ENCODE measurements around the gene PCYT2. TPM values are rescaled to one million over a fixed set of nuclear protein-coding genes. Genes with fewer than 3 reads are reported as not detected.

Gene PCYT2
- total RNA-seq, 2 experiments from 2014 or later: 20.5 to 22.6 TPM

- H3K36me3 Mint-ChIP-seq (ENCODE audit: low read depth): peaks cover 21% of the 10 kb centered on the region
- no peak for ATAC-seq
- H3K9me3 Mint-ChIP-seq: no peaks in the 10 kb centered on the region
- no peak overlapping the region for H3K27ac Mint-ChIP-seq
- POLR2A ChIA-PET: interaction anchor here (0.6 to 1.7 kb wide), 5 partner anchors 9 to 177 kb away, joined by 3 to 6 read pairs (median 3); no protein-coding TSS in a partner anchor
- CTCF ChIA-PET: interaction anchor here (1.0 to 1.3 kb wide), 2 partner anchors 13 to 30 kb away, joined by 3 read pairs; no protein-coding TSS in a partner anchor
- H3K4me3 Mint-ChIP-seq: peak overlapping the region; percentile 74
- peaks cover 5% of the 10 kb centered on the region for H3K27me3 Mint-ChIP-seq
- intact Hi-C loops (cut with micrococcal nuclease): no loop called here
- TF ChIP-seq, protein P1, sequence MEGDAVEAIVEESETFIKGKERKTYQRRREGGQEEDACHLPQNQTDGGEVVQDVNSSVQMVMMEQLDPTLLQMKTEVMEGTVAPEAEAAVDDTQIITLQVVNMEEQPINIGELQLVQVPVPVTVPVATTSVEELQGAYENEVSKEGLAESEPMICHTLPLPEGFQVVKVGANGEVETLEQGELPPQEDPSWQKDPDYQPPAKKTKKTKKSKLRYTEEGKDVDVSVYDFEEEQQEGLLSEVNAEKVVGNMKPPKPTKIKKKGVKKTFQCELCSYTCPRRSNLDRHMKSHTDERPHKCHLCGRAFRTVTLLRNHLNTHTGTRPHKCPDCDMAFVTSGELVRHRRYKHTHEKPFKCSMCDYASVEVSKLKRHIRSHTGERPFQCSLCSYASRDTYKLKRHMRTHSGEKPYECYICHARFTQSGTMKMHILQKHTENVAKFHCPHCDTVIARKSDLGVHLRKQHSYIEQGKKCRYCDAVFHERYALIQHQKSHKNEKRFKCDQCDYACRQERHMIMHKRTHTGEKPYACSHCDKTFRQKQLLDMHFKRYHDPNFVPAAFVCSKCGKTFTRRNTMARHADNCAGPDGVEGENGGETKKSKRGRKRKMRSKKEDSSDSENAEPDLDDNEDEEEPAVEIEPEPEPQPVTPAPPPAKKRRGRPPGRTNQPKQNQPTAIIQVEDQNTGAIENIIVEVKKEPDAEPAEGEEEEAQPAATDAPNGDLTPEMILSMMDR (IDR thresholded peaks at IDR 0.05): no peak
- H3K4me1 Mint-ChIP-seq (ENCODE audit: low read depth): peaks cover 39% of the 10 kb centered on the region
- no peak for DNase-seq
These were observed 18.3 kb upstream of the PCYT2 start for GRCh38 chr17:81929253-81930141.

DNA sequence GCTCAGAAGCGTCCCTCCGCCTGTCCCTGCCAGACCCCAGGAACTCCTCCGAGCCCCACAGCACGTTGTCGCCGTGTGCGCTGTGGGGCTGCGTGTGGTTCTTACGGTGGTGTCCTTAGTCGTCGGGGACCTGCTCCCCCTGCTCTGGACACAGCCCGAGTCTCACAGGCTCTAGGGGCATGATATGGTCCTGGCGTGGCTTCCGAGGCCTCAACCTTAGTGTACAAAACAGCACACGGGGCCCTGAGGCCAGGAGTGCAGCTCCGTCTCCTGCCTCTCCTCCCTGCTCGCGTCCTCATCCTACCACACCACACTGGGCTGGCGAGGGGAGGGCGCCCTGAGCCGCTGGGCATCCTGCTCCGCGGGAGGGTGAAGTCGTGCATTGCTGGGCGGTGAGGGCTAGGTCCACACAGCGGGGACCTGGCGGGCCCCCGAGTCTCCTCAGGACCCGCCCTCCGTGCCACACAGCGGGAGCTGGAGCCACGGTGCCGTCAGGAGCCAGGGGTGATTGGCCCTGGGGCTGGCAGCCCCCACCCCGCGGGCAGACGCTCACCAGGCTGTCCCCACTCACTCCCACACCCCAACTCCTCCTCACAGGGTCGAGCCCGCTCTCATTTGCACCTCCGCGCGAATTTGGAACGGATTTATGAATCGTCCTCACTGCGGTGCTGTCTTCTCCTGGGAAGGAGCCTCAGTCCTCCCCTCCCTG lies 17.5 kb upstream of the PCYT2 start:
- TF ChIP-seq, protein P1 (IDR thresholded peaks at IDR 0.05): peak; percentile 4
- intact Hi-C loops (cut with micrococcal nuclease): no loop called here
- DNase-seq: no peak
- no peak for ATAC-seq
- peaks cover 38% of the 10 kb centered on the region for H3K4me1 Mint-ChIP-seq (ENCODE audit: low read depth)
- POLR2A ChIA-PET: interaction anchor here (1.0 to 1.7 kb wide), 6 partner anchors 9 to 85 kb away, joined by 3 to 6 read pairs (median 3); partner anchors contain the start of genes ALYREF and ANAPC11
- CTCF ChIA-PET: interaction anchor here (1.0 to 5.1 kb wide), 8 partner anchors 12 to 93 kb away, joined by 3 to 23 read pairs (median 3); partner anchors contain the start of gene CENPX
- peak overlapping the region; percentile 74 for H3K4me3 Mint-ChIP-seq
- peaks cover 5% of the 10 kb centered on the region for H3K27me3 Mint-ChIP-seq
- H3K9me3 Mint-ChIP-seq: no peaks in the 10 kb centered on the region
- no peak overlapping the region for H3K27ac Mint-ChIP-seq
- peaks cover 14% of the 10 kb centered on the region for H3K36me3 Mint-ChIP-seq (ENCODE audit: low read depth)

GRCh38 chr17:81927653-81928543 lies 16.7 kb upstream of the PCYT2 start, which contains the start of gene MAFG:
Gene MAFG, minus strand, starts transcription at chr17:81927735. Its CDS starts 4,550 bp downstream, at chr17:81923185.
- POLR2A ChIA-PET: interaction anchor here (0.8 to 4.1 kb wide), 17 partner anchors 8 to 225 kb away, joined by 3 to 20 read pairs (median 3); partner anchors contain the start of genes ALYREF, ANAPC11, ARHGDIA and ASPSCR1
- CTCF ChIA-PET: interaction anchor here (0.9 to 5.1 kb wide), 12 partner anchors 9 to 102 kb away, joined by 3 to 23 read pairs (median 4); partner anchors contain the start of genes CENPX and PYCR1
- ATAC-seq (peak; percentile 74), DNase-seq (peak; percentile 93)
- Mint-ChIP-seq H3K27me3 (peaks cover 5% of the 10 kb centered on the region), H3K36me3 (ENCODE audit: low read depth) (peaks cover 6% of the 10 kb centered on the region), H3K27ac (peak within 1 kb of the TSS; percentile 79), H3K4me1 (ENCODE audit: low read depth) (peaks cover 34% of the 10 kb centered on the region), H3K4me3 (peak within 1 kb of the TSS; percentile 80), H3K9me3 (no peaks in the 10 kb centered on the region)
- TF ChIP-seq, protein P1 (IDR thresholded peaks at IDR 0.05): peak; percentile 65
- intact Hi-C loops (cut with micrococcal nuclease): no loop called here

DNA sequence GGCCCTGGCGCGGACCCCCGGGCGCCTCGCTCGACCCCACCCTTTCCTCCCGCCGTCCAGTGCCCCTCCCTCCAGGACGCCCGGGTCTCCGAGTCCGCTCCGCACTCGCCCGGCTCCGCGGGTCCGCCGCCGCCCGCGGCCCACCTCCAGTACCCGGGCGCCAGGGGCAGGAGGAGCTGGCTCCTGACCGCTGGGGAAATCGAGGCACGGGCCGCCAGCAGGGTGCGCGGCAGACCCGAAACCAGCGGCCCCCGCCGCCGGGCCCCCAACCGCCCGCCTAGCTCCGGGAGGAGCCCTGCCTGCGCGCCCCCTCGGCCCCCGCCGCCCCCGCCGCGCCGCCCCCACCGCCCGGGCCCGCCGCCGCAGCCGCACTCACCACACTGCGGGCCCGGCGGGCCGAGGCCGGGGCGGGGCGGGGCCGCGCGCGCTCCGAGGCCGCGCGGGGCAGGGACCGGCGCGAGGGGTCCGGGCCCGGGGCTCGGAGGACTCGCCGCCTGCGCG lies 16.0 kb upstream of the PCYT2 start:
- no peak for DNase-seq
- Mint-ChIP-seq H3K9me3 (no peaks in the 10 kb centered on the region), H3K4me3 (peak overlapping the region; percentile 74), H3K36me3 (ENCODE audit: low read depth) (peaks cover 2% of the 10 kb centered on the region), H3K27ac (no peak overlapping the region), H3K4me1 (ENCODE audit: low read depth) (peaks cover 30% of the 10 kb centered on the region), H3K27me3 (peaks cover 5% of the 10 kb centered on the region)
- ChIA-PET POLR2A (interaction anchor here (0.8 to 4.1 kb wide), 13 partner anchors 9 to 224 kb away, joined by 3 to 20 read pairs (median 4); partner anchors contain the start of genes ALYREF, ANAPC11, ARHGDIA and ASPSCR1), CTCF (interaction anchor here (0.9 to 5.1 kb wide), 10 partner anchors 10 to 103 kb away, joined by 3 to 23 read pairs (median 4); partner anchors contain the start of genes CENPX, PYCR1 and SIRT7)
- intact Hi-C loops (cut with micrococcal nuclease): no loop called here
- ATAC-seq: peak; percentile 1
- TF ChIP-seq, protein P1 (IDR thresholded peaks at IDR 0.05): no peak

All from activated CD8-positive, alpha-beta T cell treated with anti-CD3 and anti-CD28 coated beads for 36 hours (primary cell).